SK-N-SH treated with all-trans-retinoic acid at 6 μM for 48 hours (cell line): Measurements from ENCODE around the gene ACSL1.

Experiments used
- ARNTL ChIP-seq: fragments of 450-650 bp; formaldehyde crosslinking; IDR thresholded peaks from 2 replicates; pipeline ENCODE4 v1.5.0; 2020; ENCODE audit warnings: low read depth, mild to moderate bottlenecking, moderate library complexity, borderline replicate concordance
- CREB5 ChIP-seq: fragments of 250-450 bp; sonication (Bioruptor Pico); IDR thresholded peaks from 2 replicates; pipeline ENCODE4 v1.5.1; 2020; ENCODE audit warnings: low read depth, mild to moderate bottlenecking, moderate library complexity
- ESRRG ChIP-seq: fragments of 250-450 bp; sonication (Bioruptor Pico); IDR thresholded peaks from 2 replicates; pipeline ENCODE4 v1.6.1; 2021; ENCODE audit warnings: mild to moderate bottlenecking
- OSR1 ChIP-seq: fragments of 250-450 bp; sonication (Bioruptor Pico); IDR thresholded peaks from 2 replicates; pipeline ENCODE4 v1.8.0; 2022; ENCODE audit warnings: moderate library complexity, mild to moderate bottlenecking, inconsistent platforms
- SNAI2 ChIP-seq: fragments of 250-450 bp; sonication (Bioruptor Pico); IDR thresholded peaks from 2 replicates; pipeline ENCODE4 v1.5.0; 2020; ENCODE audit warnings: mild to moderate bottlenecking, moderate library complexity
- ZFP30 ChIP-seq: fragments of 450-650 bp; formaldehyde crosslinking; IDR thresholded peaks from 2 replicates; pipeline ENCODE4 v1.5.0; 2022; ENCODE audit warnings: mild to moderate bottlenecking, moderate library complexity
- ZNF565 ChIP-seq: fragments of 450-650 bp; formaldehyde crosslinking; conservative IDR thresholded peaks from 2 replicates; pipeline ENCODE4 v1.5.0; 2020; ENCODE audit warnings: low read depth, mild to moderate bottlenecking, moderate library complexity
- ZNF8 ChIP-seq: fragments of 450-650 bp; formaldehyde crosslinking; IDR thresholded peaks from 2 replicates; pipeline ENCODE4 v1.5.0; 2020; ENCODE audit warnings: mild to moderate bottlenecking, moderate library complexity

- no peak for TF ChIP-seq CREB5 (CRISPR knock-in tag)
- no peak for TF ChIP-seq OSR1
- TF ChIP-seq SNAI2 (CRISPR knock-in tag), result no peak
- no peak for TF ChIP-seq ZNF8 (CRISPR knock-in tag)
- no peak for TF ChIP-seq ESRRG (CRISPR knock-in tag)
- no peak for TF ChIP-seq ARNTL (CRISPR knock-in tag)
- TF ChIP-seq ZNF565 (CRISPR knock-in tag), result no peak
- no peak for TF ChIP-seq ZFP30
Observed at GRCh38 chr4:184771416-184771815, 54.4 kb downstream of the ACSL1 start.
